GM19035 (cell line): Measurements from ENCODE around the gene TXNRD2.

Source experiments
- ATAC-seq: cut with Tn5 transposase; IDR thresholded peaks from one replicate; pipeline ENCODE4 v1.9.1; 2021; ENCODE audit not compliant: unreplicated experiment

The TXNRD2 gene

GRCh38 chr22:19828035-19828401, 113.6 kb downstream of the TXNRD2 start:
- ATAC-seq, result no peak

DNA sequence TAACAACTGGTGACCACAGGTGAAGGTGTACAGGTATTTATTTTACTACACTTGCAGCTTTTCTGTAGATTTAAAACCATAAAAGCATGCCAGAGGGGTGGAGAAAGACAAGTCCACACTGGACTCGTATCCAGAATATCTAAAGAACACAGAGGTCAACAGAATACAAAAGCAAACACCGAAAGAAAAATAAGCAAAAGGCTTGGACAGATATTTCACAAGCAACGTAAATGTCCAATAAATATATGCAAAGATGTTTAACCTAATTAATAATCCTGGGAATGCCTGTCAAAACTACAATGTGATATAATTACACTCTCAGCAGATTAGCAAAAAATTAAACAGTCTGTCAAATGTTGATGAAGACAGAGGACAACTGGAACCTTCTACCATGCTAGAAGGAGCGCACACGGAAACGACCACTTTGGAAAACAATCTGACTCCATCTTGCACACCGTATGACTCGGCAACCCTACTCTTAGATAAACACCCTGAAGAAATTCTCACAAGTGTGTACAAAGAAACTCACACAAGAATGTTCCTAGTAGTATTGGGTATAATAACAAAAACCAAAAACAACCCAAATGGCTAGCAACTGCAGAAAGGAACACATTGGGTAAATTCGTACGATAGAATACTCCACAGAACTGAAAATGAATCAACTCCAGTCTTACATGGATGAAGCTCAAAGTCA, 114.1 kb downstream of the TXNRD2 start:
- ATAC-seq, result no peak

DNA sequence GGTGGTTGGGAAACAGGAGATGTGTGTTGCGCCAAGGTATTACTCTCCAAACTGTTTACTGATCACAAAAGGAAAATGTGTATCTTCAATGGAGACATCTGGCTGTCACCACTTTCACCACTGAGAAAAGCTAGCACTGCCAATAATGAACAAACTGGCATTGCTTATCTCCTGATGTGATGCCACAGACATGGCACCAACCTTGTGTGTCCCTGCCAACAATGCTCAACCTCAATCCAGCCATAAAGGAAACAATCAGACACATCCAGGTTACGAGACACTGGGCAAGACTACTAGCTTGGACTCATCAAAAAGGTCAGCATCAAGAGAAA, 115.0 kb downstream of the TXNRD2 start:
- ATAC-seq, result no peak

GRCh38 chr22:19825904-19826618, 115.6 kb downstream of the TXNRD2 start:
- ATAC-seq, result no peak
